SK-N-SH treated with all-trans-retinoic acid at 6 μM for 48 hours (cell line): ENCODE measurements around the gene CHID1.

ENCODE experiments used
- CREB5 ChIP-seq: fragments of 250-450 bp; sonication (Bioruptor Pico); IDR thresholded peaks from 2 replicates; pipeline ENCODE4 v1.5.1; 2020; ENCODE audit warnings: low read depth, mild to moderate bottlenecking, moderate library complexity
- GLIS3 ChIP-seq: fragments of 250-450 bp; sonication (Bioruptor Pico); IDR thresholded peaks from 2 replicates; pipeline ENCODE4 v1.5.0; 2020; ENCODE audit warnings: mild to moderate bottlenecking, moderate library complexity
- TF ChIP-seq, protein P1 (sequence below): fragments of 250-450 bp; sonication (Bioruptor Pico); IDR thresholded peaks from 2 replicates; pipeline ENCODE4 v1.8.0; 2020; ENCODE audit warnings: mild to moderate bottlenecking, moderate library complexity, borderline replicate concordance
- TF ChIP-seq, protein P2 (sequence below): fragments of 250-450 bp; sonication (Bioruptor Pico); IDR thresholded peaks from 2 replicates; pipeline ENCODE4 v1.5.1; 2021; ENCODE audit warnings: mild to moderate bottlenecking, moderate library complexity

- TF ChIP-seq GLIS3 (CRISPR knock-in tag), result no peak
- TF ChIP-seq, protein P1, sequence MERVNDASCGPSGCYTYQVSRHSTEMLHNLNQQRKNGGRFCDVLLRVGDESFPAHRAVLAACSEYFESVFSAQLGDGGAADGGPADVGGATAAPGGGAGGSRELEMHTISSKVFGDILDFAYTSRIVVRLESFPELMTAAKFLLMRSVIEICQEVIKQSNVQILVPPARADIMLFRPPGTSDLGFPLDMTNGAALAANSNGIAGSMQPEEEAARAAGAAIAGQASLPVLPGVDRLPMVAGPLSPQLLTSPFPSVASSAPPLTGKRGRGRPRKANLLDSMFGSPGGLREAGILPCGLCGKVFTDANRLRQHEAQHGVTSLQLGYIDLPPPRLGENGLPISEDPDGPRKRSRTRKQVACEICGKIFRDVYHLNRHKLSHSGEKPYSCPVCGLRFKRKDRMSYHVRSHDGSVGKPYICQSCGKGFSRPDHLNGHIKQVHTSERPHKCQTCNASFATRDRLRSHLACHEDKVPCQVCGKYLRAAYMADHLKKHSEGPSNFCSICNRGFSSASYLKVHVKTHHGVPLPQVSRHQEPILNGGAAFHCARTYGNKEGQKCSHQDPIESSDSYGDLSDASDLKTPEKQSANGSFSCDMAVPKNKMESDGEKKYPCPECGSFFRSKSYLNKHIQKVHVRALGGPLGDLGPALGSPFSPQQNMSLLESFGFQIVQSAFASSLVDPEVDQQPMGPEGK (CRISPR knock-in tag), result no peak
- TF ChIP-seq CREB5 (CRISPR knock-in tag), result no peak
- TF ChIP-seq, protein P2, sequence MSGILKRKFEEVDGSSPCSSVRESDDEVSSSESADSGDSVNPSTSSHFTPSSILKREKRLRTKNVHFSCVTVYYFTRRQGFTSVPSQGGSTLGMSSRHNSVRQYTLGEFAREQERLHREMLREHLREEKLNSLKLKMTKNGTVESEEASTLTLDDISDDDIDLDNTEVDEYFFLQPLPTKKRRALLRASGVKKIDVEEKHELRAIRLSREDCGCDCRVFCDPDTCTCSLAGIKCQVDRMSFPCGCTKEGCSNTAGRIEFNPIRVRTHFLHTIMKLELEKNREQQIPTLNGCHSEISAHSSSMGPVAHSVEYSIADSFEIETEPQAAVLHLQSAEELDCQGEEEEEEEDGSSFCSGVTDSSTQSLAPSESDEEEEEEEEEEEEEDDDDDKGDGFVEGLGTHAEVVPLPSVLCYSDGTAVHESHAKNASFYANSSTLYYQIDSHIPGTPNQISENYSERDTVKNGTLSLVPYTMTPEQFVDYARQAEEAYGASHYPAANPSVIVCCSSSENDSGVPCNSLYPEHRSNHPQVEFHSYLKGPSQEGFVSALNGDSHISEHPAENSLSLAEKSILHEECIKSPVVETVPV, result no peak
These were observed 62.2 kb downstream of the CHID1 start for GRCh38 chr11:848380-848931.
